Muscle layer of duodenum (tissue), 2 donors: ENCODE measurements around the gene DNAAF9.

Experiments
- H3K27ac ChIP-seq: one replicate; pipeline ENCODE4 v1.7.0; 2013; ENCODE audit warnings: mild to moderate bottlenecking, low read length
- H3K27me3 ChIP-seq: one replicate; pipeline ENCODE4 v1.7.0; 2013; ENCODE audit warnings: low read depth, mild to moderate bottlenecking, control low read depth, low read length
- H3K36me3 ChIP-seq, 2 donors: one replicate each; pipeline ENCODE4 v1.7.0; 2013; ENCODE audit warnings: low read length in 2 of 2, control low read depth in 1 of 2, mild to moderate bottlenecking in 1 of 2; ENCODE audit not compliant: insufficient read depth in 2 of 2, control insufficient read depth in 1 of 2
- H3K4me1 ChIP-seq, 2 donors: one replicate each; pipeline ENCODE4 v1.7.0; 2013; ENCODE audit warnings: low read length in 2 of 2, mild to moderate bottlenecking in 2 of 2, control low read depth in 1 of 2, moderate library complexity in 1 of 2; ENCODE audit not compliant: insufficient read depth in 2 of 2, control insufficient read depth in 1 of 2
- H3K4me3 ChIP-seq, 2 donors: one replicate each; pipeline ENCODE4 v1.7.0; 2013; ENCODE audit warnings: low read length in 2 of 2, low read depth in 1 of 2, mild to moderate bottlenecking in 1 of 2
- H3K9me3 ChIP-seq, 2 donors: one replicate each; pipeline ENCODE4 v1.7.0; 2013; ENCODE audit warnings: low read length in 2 of 2, control low read depth in 1 of 2, mild to moderate bottlenecking in 1 of 2; ENCODE audit not compliant: control insufficient read depth in 1 of 2
- donor health status: healthy.

The DNAAF9 gene

GRCh38 chr20:3367089-3367488 lies 40.4 kb downstream of the DNAAF9 start:
- Histone ChIP-seq H3K27me3 (no peaks in the 10 kb centered on the region), H3K36me3 (peaks cover 5 to 14% of the 10 kb centered on the region in 2 donors), H3K27ac (no peak overlapping the region), H3K4me3 (no peak overlapping the region), H3K4me1 (no peaks in the 10 kb centered on the region), H3K9me3 (no peaks in the 10 kb centered on the region)

GRCh38 chr20:3364323-3365013 lies 43.0 kb downstream of the DNAAF9 start:
- Histone ChIP-seq H3K36me3 (peaks cover 0 to 9% of the 10 kb centered on the region in 2 donors), H3K27ac (no peak overlapping the region), H3K4me1 (no peaks in the 10 kb centered on the region), H3K9me3 (no peaks in the 10 kb centered on the region), H3K4me3 (no peak overlapping the region), H3K27me3 (no peaks in the 10 kb centered on the region)

DNA sequence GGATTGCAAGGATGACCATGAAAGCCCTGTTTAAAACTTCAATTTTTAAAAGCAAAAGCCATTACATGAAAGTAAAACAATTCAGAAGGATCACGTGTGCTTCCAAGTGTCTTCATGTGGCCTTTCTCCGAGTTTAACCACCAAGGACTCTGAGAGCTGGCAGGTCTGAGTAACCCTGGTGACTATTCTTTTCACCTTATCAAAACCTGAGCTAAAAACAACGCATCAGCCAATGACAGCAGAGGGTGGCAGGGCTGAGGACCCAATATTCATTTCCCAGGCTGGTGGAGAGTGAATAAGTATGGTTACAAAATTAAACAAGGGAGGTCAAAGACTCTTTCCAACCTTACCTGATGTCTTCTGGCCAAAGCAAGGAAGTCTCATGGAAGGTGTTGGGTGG lies 46.7 kb downstream of the DNAAF9 start:
- Histone ChIP-seq H3K4me1 (no peaks in the 10 kb centered on the region), H3K36me3 (peaks cover 7 to 12% of the 10 kb centered on the region in 2 donors), H3K27me3 (no peaks in the 10 kb centered on the region), H3K9me3 (no peaks in the 10 kb centered on the region), H3K27ac (no peak overlapping the region), H3K4me3 (no peak overlapping the region)

- Histone ChIP-seq H3K9me3 (no peaks in the 10 kb centered on the region), H3K4me1 (no peaks in the 10 kb centered on the region), H3K27me3 (no peaks in the 10 kb centered on the region), H3K36me3 (peaks cover 7 to 20% of the 10 kb centered on the region in 2 donors), H3K4me3 (no peak overlapping the region), H3K27ac (no peak overlapping the region)
Measured at GRCh38 chr20:3358676-3359340, 48.7 kb downstream of the DNAAF9 start.
